HEK293 (cell line): ENCODE data around the gene ECT2.

Experiments
- CTCF ChIA-PET: fragments of 350-600 bp; formaldehyde crosslinking; extraction: SDS; loops from one replicate; lab custom pipeline; 2021; ENCODE audit warnings: antibody characterized with exemption; lab: Yijun Ruan, JAX
- POLR2A ChIA-PET: fragments of 300-600 bp; formaldehyde crosslinking; extraction: SDS; loops from one replicate; lab custom pipeline; 2020; ENCODE audit warnings: antibody characterized with exemption, inconsistent platforms; lab: Yijun Ruan, JAX
- H3K27ac ChIP-seq: fragments of 200-500 bp; sonication (Bioruptor generic); 2 replicates; pipeline ENCODE4 v1.5.1; 2014; ENCODE audit warnings: low read depth, low read length, control low read depth, inconsistent platforms; ENCODE audit errors: extremely low read depth
- H3K36me3 ChIP-seq, 2 experiments: fragments of 200-500 bp in 1 of 2; sonication (Bioruptor generic) in 1 of 2; 1 replicate in 1 of 2; 2 replicates in 1 of 2; pipeline ENCODE4 v1.5.1; 2014 to 2017; ENCODE audit warnings: inconsistent platforms in 2 of 2, low read length in 2 of 2; ENCODE audit not compliant: control insufficient read depth in 2 of 2, insufficient read depth in 1 of 2
- H3K4me1 ChIP-seq: fragments of 200-500 bp; sonication (Bioruptor generic); 2 replicates; pipeline ENCODE4 v1.5.1; 2014; ENCODE audit warnings: mild to moderate bottlenecking, low read length, inconsistent platforms; ENCODE audit not compliant: control insufficient read depth, insufficient read depth
- H3K4me3 ChIP-seq: 2 replicates; pipeline ENCODE4 v1.5.1; 2011; ENCODE audit warnings: low read depth, mild to moderate bottlenecking, control low read depth, low read length, moderate library complexity
- H3K9me3 ChIP-seq: fragments of 200-500 bp; sonication (Bioruptor generic); 2 replicates; pipeline ENCODE4 v1.5.1; 2014; ENCODE audit warnings: low read depth, low read length, inconsistent platforms; ENCODE audit not compliant: control insufficient read depth, insufficient read depth
- EGR2 ChIP-seq: fragments of 450-650 bp; formaldehyde crosslinking; IDR thresholded peaks from 2 replicates; pipeline ENCODE4 v1.5.1; 2016; ENCODE audit warnings: low read depth, missing biosample characterization, missing genetic modification characterization
- GLI4 ChIP-seq: fragments of 450-650 bp; formaldehyde crosslinking; IDR thresholded peaks from 2 replicates; pipeline ENCODE4 v1.5.1; 2016; ENCODE audit warnings: missing biosample characterization, missing genetic modification characterization
- KLF7 ChIP-seq: fragments of 450-650 bp; formaldehyde crosslinking; IDR thresholded peaks from 2 replicates; pipeline ENCODE4 v1.5.1; 2016; ENCODE audit warnings: missing biosample characterization, missing genetic modification characterization, borderline replicate concordance
- KLF9 ChIP-seq: fragments of 450-650 bp; formaldehyde crosslinking; IDR thresholded peaks from 2 replicates; pipeline ENCODE4 v1.5.1; 2016; ENCODE audit warnings: missing biosample characterization, missing genetic modification characterization, low read depth
- OSR2 ChIP-seq: fragments of 450-650 bp; formaldehyde crosslinking; IDR thresholded peaks from 2 replicates; pipeline ENCODE4 v1.5.1; 2016; ENCODE audit warnings: missing biosample characterization, missing genetic modification characterization
- ZFHX2 ChIP-seq: fragments of 450-650 bp; formaldehyde crosslinking; conservative IDR thresholded peaks from 2 replicates; pipeline ENCODE4 v1.5.1; 2016; ENCODE audit warnings: missing biosample characterization, missing genetic modification characterization
- ZNF223 ChIP-seq: fragments of 450-650 bp; formaldehyde crosslinking; IDR thresholded peaks from 2 replicates; pipeline ENCODE4 v1.5.1; 2016; ENCODE audit warnings: missing biosample characterization, missing genetic modification characterization
- ZNF529 ChIP-seq: fragments of 450-650 bp; formaldehyde crosslinking; IDR thresholded peaks from 2 replicates; pipeline ENCODE4 v1.5.1; 2017; ENCODE audit warnings: missing genetic modification characterization, missing biosample characterization; ENCODE audit not compliant: insufficient replicate concordance
- ZNF629 ChIP-seq: fragments of 450-650 bp; formaldehyde crosslinking; IDR thresholded peaks from 2 replicates; pipeline ENCODE4 v1.5.1; 2017; ENCODE audit warnings: missing biosample characterization, missing genetic modification characterization
- ZNF785 ChIP-seq: fragments of 450-650 bp; formaldehyde crosslinking; IDR thresholded peaks from 2 replicates; pipeline ENCODE4 v1.5.1; 2016; ENCODE audit warnings: missing biosample characterization, missing genetic modification characterization
- ZNF843 ChIP-seq: fragments of 450-650 bp; formaldehyde crosslinking; IDR thresholded peaks from 2 replicates; pipeline ENCODE4 v1.5.1; 2016; ENCODE audit warnings: missing biosample characterization, missing genetic modification characterization
- ZSCAN30 ChIP-seq: fragments of 450-650 bp; IDR thresholded peaks from 2 replicates; pipeline ENCODE4 v1.5.1; 2018; ENCODE audit warnings: missing biosample characterization, mild to moderate bottlenecking, missing genetic modification characterization, moderate library complexity
- TF ChIP-seq, protein P1 (sequence below): fragments of 450-650 bp; formaldehyde crosslinking; IDR thresholded peaks from 2 replicates; pipeline ENCODE4 v1.5.0; 2017; ENCODE audit warnings: missing biosample characterization, missing genetic modification characterization, borderline replicate concordance

The ECT2 gene

DNA sequence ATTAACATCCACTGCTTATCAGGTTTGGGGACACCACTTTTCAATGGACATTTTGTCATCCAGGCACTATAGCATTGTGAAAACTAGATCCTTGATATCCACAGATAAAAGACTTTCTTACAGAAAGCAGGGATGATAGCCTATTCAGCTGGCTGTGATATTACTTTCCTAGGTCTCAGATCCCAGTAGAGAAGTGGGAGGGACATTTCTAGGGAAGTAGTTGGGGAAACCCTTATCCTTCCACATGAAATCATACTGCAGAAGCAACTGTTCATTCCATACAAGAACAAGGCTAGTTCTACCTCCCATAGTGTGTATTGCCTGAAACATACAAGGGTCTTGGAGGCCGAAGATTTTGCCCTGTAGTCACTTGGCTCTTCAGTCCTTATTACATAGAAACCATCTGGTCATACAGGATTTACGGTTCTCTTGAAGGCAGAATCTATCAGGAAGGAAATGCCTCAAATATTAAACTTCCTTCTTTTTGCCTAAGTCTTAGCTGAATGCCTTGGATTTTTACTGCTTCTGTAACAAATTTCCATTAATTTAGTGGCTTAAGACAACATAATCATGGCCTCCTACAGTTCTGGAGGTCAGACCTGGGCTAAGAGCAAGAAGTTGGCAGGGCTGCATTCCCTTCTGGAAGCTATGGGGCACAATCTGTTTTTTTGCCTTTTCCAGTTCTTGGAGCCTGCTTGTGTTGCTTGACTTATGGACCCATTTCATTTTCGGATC lies 119.4 kb downstream of the ECT2 start:
- Histone ChIP-seq H3K36me3 (no peaks in the 10 kb centered on the region), H3K4me3 (no peak overlapping the region), H3K9me3 (no peaks in the 10 kb centered on the region), H3K4me1 (no peaks in the 10 kb centered on the region), H3K27ac (no peak overlapping the region)
- ChIA-PET CTCF (no interaction called here), POLR2A (no interaction called here)
- TF ChIP-seq GLI4 (tag by site-specific recombination), result no peak
- no peak for TF ChIP-seq ZNF843 (tag by site-specific recombination)
- no peak for TF ChIP-seq KLF7 (tag by site-specific recombination)
- no peak for TF ChIP-seq ZFHX2 (tag by site-specific recombination)
- TF ChIP-seq ZNF785 (tag by site-specific recombination), result no peak
- no peak for TF ChIP-seq ZNF529 (tag by site-specific recombination)
- TF ChIP-seq ZSCAN30 (tag by site-specific recombination), result no peak
- no peak for TF ChIP-seq KLF9 (tag by site-specific recombination)
- no peak for TF ChIP-seq ZNF223 (tag by site-specific recombination)
- no peak for TF ChIP-seq OSR2 (tag by site-specific recombination)
- no peak for TF ChIP-seq EGR2
- TF ChIP-seq, protein P1, sequence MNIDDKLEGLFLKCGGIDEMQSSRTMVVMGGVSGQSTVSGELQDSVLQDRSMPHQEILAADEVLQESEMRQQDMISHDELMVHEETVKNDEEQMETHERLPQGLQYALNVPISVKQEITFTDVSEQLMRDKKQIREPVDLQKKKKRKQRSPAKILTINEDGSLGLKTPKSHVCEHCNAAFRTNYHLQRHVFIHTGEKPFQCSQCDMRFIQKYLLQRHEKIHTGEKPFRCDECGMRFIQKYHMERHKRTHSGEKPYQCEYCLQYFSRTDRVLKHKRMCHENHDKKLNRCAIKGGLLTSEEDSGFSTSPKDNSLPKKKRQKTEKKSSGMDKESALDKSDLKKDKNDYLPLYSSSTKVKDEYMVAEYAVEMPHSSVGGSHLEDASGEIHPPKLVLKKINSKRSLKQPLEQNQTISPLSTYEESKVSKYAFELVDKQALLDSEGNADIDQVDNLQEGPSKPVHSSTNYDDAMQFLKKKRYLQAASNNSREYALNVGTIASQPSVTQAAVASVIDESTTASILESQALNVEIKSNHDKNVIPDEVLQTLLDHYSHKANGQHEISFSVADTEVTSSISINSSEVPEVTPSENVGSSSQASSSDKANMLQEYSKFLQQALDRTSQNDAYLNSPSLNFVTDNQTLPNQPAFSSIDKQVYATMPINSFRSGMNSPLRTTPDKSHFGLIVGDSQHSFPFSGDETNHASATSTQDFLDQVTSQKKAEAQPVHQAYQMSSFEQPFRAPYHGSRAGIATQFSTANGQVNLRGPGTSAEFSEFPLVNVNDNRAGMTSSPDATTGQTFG (tag by site-specific recombination), result no peak
- no peak for TF ChIP-seq ZNF629 (tag by site-specific recombination)
